Measurements from ENCODE around the gene CELSR2.
A peak's percentile ranks its signal among the peaks of the same experiment; 100 is the strongest.

The CELSR2 gene

GRCh38 chr1:109252893-109253802 is 3.8 kb downstream of the CELSR2 start:
- DNase-seq, result no peak

GRCh38 chr1:109253803-109254620 is 4.7 kb downstream of the CELSR2 start:
- DNase-seq, result no peak

- no peak for DNase-seq
Observed at GRCh38 chr1:109254621-109255096, 5.3 kb downstream of the CELSR2 start.

GRCh38 chr1:109255097-109255651 is 5.8 kb downstream of the CELSR2 start:
- no peak for DNase-seq

GRCh38 chr1:109255678-109256077 is 6.3 kb downstream of the CELSR2 start:
- no peak for DNase-seq

- DNase-seq, result no peak
Observed at GRCh38 chr1:109256085-109256484, 6.7 kb downstream of the CELSR2 start.

- no peak for DNase-seq
Observed at GRCh38 chr1:109256971-109257681, 7.8 kb downstream of the CELSR2 start.

- no peak for DNase-seq
Observed at GRCh38 chr1:109257682-109258421, 8.5 kb downstream of the CELSR2 start.

GRCh38 chr1:109258481-109259466 is 9.4 kb downstream of the CELSR2 start:
- no peak for DNase-seq

GRCh38 chr1:109259674-109260557 is 10.6 kb downstream of the CELSR2 start:
- DNase-seq, result no peak

GRCh38 chr1:109261006-109261405 is 11.7 kb downstream of the CELSR2 start:
- DNase-seq, result no peak

GRCh38 chr1:109261578-109261977 is 12.2 kb downstream of the CELSR2 start:
- no peak for DNase-seq

- no peak for DNase-seq
Observed at GRCh38 chr1:109262231-109263055, 13.1 kb downstream of the CELSR2 start.

- no peak for DNase-seq
Observed at GRCh38 chr1:109263234-109263596, 13.9 kb downstream of the CELSR2 start.

GRCh38 chr1:109263597-109264378 is 14.4 kb downstream of the CELSR2 start:
- DNase-seq, result peak; percentile 55

- DNase-seq, result no peak
Observed at GRCh38 chr1:109264379-109264755, 15.0 kb downstream of the CELSR2 start.

GRCh38 chr1:109265016-109265415 is 15.7 kb downstream of the CELSR2 start:
- no peak for DNase-seq

GRCh38 chr1:109265741-109266330 is 16.5 kb downstream of the CELSR2 start:
- no peak for DNase-seq
